ENCODE results near the gene SURF2.
"Not testable (repeated sequence)": the region's sequence is repeated elsewhere in the genome, so short reads cannot be mapped to it uniquely, and the experiment has no call there.

The SURF2 gene

DNA sequence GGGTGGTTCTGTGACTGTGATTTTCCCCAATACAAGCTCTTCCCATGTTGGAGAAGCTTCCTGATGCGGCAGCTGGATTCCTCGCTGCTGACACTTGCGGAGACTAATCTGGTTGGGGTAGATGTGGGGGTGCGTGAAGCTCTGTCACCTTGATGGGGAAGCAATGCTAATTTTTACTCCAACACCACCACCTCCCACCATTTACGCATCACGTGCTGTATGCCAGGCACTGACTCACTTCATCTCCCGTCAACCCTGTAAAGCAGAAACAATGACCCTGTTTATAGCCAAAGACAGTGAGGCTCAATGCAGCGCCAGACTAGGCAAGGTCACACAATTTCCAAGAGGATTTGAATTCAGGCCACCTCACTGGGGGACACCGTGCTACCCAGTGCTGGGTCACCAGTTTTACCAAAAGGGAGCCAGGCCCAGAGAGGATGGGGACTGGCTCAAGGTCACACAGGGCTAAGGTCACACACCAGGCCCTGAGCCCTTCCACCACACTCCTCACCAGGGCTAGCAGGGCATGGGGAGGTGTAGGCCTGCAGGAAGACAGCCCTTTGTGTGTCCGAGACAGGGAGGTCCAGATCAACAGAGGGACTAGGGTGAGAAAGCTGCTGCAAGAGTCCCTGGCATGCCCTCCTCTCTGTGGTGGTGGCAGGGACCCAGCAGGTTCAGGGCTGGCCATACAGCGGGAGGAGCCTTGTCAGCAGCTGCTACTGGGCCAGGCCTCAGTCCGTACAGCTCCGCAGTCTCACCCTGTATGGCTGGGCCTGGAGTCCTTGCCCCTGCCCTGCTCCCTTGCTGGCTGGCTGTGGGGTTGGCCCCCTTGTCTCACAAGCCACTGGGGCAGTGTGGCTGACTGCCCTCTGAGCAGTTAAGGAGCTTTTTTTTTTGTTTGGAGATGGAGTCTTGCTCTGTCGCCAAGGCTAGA, 23.1 kb downstream of the SURF2 start:
- DNase-seq: no peak

DNA sequence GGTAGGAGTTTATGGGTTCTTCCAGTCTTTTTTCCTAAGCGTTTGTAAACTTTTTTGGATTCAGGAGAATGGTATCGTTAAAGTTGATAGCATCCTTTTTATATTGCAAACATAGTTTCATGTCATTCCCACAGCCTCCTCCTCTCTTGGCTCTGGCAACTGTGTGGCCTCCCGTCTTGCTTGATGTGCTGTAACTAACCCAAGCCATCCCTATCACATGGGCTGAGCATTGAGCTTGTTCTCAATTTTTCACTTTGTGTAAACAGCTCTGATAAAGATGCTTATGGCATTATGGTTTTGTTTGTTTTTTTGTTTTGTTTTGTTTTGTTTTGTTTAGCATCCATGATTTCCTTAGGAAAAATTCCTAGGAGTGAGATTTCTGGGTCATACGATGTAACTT, 24.4 kb downstream of the SURF2 start:
- DNase-seq: no peak

DNA sequence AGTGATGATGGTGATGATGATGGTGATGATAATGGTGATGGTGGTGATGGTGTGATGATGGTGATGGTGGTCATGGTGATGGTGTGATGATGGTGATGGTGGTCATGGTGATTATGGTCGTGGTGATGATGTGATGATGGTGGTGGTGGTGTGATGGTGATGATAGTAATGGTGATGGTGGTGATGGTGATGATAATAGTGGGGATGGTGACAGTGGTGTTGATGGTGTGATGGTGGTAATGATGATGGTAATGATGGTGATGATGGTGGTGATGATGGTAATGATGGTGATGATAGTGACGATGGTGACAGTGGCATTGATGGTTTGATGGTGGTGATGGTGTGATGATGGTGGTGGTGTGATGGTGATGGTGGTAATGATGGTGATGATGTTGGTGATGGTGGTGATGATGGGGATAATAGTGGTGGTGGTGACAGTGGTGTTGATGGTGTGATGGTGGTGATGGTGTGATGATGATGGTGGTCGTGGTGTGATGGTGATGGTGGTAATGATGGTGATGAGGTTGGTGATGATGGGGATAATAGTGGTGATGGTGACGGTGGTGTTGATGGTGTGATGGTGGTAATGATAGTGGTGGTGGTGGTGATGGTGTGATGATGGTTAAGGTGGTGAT, 26.3 kb downstream of the SURF2 start:
- DNase-seq: no peak

DNA sequence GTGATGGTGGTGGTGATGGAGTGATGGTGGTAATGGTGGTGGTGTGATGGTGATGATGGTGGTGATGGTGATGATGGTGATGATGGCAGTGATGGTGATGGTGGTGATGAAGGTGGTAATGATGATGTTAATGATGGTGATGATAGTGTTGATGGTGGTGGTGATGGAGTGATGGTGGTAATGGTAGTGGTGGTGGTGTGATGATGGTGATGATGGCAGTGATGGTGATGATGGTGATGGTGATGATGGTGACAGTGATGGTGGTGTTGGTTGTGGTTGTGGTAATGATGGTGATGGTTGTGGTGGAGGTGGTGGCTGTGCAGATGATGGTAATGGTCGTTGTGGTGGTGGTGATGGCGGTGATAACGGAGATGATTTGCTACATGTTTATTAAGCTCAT, 27.1 kb downstream of the SURF2 start:
- no peak for DNase-seq

DNA sequence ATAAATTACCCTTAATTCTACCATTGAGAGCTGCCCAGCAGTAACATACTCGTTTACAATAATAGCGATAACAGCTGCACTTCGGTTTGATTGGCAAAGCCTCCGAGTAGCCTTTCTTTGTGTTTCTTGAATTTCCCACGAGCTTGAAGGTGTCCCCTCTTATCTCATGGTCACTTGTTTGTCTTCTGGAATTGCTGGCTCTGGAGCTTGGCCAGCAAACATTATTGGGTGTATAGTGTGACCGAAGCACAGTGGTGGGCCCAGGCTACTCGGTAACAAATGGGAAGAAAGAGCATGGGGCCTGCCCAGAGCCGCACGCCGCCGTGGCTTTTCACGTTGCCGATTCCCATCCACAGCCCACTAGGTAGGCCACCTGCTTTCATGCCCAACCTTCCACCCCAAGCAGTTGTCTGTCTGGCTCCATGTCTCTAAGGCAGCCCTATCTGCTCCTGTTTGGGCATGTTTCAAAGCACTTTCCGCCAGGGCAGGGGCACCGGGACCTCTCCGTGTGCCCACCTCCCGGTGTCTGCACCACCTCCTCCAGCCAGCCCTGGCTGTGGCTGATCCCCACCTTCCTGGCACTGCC, 28.5 kb downstream of the SURF2 start:
- DNase-seq: no peak

DNA sequence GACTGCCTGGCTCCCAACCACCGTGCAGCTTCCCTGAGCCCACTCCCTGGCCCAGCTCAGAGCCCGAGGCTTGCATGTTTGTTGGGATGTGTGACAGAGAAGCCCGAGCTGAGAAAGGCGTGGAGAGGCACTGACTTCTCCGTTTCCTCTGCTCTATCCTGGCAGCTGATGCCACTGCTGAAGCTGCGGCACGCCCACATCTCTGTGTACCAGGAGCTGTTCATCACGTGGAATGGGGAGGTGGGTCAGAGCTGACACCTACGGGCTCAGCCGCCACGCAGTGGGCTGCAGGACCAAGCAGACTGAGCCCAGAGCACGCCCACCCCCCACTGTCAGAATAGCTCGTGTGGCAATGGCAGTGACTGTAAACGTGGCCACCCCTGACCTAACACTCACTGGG, 29.1 kb downstream of the SURF2 start:
- DNase-seq: no peak

DNA sequence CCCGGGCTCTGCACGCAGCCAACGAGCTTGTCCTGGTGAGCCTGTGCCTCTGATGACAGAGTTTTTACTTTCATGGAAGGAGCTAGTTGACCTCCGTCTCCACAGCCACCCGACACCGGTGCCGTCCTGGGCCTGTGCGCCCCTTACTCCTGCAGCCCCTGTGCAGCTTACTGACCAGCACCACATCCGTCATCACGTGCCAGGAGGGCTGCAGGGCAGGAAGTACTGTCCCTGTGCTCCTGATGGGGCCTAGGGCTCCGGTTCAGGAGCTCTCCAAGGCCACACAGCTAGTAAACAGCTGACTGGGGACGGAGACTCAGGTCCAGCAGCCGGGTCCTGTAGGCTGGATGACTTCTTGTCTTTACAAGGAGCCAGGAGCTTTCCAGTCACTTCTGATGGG, 30.0 kb downstream of the SURF2 start:
- DNase-seq: no peak

DNA sequence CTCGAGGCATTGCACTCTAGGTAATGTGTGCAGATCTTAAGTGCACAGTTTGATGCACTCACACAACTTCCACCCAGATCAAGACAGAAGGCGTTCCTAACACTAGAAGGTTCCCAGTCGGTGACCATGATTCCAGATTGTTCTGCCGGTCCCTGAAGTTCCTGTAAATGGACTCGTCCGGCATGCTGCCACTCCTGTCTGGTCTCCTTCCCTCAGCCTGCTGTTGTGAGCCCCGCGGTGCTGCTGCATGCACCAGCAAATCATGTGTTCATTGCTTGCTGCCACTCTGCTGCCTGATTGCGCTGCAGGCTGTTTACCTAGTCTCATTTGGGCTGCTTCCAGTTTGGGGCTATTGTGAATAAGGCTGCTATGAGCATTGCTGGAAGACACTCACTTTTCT, 31.3 kb downstream of the SURF2 start:
- DNase-seq: no peak

DNA sequence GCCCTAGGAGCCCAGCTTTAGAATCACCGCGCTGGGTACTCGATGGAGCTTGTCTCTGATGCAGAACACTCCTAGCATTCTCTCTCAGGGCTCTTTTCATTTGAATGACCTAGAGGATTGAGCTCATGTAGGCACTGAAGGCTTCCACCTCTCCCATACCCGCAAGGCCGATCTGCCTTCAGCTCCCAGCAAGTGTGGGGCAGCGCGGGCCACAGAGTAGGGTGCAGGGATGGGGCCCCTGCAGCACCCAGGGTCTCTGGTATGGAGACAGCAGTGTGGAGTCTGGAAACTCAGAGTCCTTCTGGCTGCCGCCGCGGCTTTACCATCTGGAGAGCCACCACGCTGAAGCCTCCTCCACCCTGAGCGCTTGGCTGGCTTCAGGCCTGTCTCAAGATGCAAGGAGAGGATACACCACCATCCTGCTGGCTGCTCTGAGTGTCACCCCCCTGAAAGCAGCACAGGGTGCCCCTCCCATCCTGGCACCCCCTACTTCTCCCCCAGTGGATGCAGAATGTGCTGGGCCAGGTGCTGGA, 32.7 kb downstream of the SURF2 start:
- DNase-seq: no peak

DNA sequence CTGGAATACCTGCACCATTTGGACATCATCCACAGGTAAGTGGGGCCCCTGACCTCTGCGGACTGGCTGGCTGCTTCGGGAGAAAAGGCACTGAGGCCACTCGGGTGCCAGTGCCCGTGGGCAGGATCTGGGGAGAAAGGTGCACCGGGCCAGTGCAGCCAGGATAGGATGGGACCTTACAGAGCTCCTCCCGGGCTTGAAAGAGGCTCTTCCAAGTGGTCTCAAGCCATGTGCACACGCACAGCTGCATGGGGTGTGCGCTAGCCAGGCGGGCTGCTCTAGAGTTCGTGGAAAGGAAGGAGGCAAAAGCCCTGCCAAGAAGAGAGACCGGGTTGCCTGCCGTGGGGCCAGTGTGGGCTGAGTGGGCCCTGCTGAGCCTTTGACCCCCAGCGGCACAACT, 33.2 kb downstream of the SURF2 start:
- DNase-seq: no peak

DNA sequence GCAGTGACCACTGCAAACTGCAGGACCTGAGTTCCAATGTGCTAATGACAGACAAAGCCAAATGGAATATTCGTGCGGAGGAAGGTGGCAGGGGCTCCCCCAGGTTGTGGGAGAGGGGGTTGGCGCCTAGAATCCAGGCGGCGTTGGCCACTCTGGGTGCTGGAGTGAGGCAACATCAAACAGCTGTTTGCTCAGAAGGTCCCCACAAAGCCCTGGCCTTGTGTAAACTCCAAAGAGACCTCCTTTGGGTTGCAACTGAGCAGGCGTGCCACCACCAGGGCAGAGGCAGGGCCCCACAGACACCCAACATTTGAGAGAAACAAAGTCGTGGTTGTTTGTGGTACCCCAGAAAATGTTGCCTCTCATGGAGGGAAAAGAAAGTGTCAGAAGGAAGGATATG, 34.4 kb downstream of the SURF2 start:
- DNase-seq: no peak

DNA sequence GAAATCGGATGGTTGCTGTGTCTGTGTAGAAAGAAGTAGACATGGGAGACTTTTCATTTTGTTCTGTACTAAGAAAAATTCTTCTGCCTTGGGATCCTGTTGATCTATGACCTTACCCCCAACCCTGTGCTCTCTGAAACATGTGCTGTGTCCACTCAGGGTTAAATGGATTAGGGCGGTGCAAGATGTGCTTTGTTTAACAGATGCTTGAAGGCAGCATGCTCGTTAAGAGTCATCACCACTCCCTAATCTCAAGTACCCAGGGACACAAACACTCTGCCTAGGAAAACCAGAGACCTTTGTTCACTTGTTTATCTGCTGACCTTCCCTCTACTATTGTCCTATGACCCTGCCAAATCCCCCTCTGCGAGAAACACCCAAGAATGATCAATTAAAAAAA, 35.1 kb downstream of the SURF2 start:
- DNase-seq: not testable (repeated sequence)

DNA sequence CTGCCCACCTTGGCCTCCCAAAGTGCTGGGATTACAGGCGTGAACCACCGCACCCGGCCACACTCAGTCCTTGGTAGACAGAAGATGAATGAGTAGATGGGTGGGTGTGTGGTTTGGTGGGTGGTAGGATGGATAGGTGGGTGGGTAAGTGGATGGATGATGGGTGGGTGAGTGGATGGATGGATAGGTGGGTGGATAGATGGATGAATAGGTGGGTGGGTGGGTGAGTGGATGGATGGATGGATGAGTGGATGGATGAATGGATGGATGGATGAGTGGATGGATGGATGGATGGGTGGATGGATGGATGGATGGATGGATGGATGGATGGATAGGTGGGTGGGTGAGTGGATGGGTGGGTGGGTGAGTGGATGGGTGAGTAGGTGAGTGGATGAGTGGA, 36.0 kb downstream of the SURF2 start:
- DNase-seq: not testable (repeated sequence)

DNA sequence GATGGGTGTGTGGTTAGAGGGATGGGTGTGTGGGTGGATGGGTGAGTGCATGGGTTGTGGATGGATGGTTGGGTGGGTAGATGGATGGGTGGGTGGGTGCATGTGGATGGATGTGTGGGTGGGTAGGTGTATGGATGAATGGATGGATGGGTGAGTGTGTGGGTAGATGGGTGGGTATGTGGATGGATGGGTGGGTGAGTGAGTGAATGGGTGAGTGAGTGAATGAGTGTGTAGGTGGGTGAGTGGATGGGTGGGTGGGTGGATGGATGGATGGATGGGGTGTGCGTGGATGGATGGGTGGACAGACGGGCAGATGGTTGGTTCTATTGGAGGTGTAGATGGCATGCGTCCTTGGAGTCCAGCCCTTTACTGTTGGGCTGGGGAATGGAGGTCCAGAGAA, 37.0 kb downstream of the SURF2 start:
- no peak for DNase-seq

DNA sequence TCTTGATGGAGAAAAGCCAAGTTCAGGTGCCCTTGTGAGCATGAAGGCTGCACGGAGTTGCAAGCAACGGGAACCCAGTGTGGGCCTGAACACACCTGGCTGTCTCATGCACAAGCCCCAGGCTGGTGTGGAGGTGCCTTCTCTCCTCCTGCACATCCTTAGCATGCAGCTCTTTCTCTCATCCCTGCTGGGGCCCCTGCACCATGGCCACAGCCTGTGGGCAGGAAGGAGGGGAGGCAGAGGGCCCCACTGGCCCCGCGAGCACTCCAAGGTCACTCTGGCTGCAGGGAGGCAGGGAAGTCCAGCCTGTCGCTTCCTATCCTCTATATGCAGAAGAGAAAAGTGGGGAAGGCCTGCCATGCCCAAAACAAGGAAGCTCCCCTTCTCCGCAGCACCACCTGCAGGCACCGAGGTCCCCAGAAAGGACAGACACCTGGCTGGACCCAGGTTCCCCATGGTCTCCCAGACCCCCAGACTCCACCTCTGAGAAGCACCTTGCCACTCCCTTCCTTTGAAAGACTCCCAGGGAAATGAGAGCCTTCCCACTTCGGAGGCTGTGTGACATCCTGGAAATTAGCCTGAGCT, 38.4 kb downstream of the SURF2 start:
- no peak for DNase-seq

DNA sequence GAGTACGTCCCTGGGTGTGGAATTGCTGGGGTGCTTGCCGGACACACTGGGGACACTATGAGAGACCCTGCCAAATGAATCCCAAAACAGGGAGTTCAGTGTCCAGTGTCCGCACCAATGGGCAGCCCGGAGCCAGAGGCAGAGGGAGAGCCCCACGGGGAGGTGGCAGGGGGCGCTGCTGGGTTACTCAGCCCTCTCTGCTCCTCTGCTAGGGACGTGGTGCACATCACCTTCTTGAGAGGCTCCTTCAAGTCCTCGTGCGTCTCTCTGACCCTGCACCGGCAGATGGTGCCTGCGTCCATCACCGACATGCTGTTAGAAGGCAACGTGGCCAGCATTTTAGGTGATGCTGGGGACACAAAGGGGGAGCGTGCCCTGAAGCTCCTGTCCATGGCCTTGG, 40.6 kb downstream of the SURF2 start:
- DNase-seq: no peak

DNA sequence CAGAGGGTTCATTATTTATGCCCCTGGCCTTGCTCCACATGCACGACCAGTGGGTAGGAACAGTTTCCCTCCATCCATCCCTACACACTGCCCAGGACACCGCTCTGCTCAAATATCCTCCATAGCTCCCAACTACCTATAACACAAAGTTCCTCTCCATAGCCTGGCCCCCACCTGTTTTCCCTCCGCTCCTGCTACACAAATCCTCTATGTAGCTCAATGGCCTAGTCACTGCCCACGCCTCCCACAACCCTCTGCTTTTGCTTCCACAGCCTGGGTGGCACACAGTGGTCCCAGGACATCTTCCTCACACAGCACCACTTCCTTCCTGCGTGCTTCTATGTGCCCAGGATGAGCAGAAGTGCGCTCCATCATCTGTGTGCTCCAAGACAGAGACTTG, 41.0 kb downstream of the SURF2 start:
- DNase-seq: no peak

DNA sequence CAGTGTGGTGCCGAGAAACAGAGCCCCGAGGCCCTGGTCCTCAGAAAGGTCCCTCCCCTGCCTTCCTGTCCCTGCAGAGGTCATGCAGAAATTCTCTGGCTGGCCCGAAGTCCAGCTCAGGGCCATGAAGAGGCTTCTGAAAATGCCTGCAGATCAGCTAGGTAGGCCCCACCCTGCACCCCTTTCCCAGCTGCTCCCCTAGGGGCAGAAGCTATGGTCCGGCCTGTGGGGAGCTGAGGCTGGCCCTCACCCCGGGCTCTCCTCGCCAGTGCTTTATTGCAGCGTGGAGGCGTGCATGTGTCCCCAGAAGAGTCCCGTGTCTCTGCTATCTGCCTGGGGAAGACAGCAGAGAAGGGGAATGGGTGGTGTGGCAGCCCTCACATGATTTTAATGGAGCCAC, 41.5 kb downstream of the SURF2 start:
- no peak for DNase-seq

DNA sequence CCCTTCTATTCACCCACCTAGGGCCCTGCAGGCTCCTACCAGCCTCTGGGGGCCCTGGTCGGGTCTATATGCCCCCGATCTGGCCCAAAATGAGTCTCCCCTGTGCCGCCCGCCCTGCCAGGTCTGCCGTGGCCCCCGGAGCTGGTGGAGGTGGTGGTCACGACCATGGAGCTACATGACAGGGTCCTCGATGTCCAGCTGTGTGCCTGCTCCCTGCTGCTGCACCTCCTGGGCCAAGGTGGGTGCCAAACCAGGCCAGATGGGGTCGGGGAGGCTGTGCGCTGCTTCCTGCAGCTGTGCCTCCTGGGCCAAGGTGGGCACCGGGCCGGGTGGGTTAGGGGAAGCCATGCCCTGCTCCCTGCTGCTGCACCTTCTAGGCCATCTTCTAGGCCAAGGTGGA, 43.9 kb downstream of the SURF2 start:
- DNase-seq: no peak

DNA sequence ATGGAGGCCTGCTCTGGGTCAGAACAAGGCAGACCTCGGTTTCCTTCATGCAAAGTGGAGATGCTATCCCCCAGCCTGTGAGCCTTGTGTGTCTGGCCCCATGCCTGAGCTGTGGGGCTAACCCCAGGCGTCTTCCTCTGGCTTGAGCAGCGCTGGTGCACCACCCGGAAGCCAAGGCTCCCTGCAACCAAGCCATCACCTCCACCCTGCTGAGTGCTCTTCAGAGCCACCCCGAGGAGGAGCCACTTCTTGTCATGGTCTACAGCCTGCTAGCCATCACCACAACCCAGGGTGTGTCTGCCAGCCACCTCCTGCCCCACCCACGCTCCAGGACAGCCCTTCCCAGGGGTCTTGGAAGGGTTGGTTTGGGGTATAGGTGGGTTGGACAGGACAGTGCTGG, 45.2 kb downstream of the SURF2 start:
- DNase-seq: no peak

DNA sequence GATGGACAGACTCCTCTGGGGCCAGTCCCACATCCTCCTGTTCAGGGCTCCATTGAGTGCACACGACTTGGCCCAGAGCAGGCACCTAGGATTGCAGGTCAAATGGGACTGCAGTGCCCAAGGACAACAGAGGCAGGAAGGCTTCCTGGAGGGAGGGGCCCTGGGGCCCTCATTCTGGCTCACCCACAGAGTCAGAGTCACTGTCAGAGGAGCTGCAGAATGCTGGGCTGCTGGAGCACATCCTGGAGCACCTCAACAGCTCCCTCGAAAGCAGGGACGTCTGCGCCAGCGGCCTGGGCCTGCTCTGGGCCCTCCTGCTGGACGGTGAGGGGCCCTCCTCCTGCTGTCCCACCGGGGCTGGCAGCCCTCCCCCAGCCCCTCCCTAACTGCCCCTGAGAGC, 46.3 kb downstream of the SURF2 start:
- DNase-seq: no peak

DNA sequence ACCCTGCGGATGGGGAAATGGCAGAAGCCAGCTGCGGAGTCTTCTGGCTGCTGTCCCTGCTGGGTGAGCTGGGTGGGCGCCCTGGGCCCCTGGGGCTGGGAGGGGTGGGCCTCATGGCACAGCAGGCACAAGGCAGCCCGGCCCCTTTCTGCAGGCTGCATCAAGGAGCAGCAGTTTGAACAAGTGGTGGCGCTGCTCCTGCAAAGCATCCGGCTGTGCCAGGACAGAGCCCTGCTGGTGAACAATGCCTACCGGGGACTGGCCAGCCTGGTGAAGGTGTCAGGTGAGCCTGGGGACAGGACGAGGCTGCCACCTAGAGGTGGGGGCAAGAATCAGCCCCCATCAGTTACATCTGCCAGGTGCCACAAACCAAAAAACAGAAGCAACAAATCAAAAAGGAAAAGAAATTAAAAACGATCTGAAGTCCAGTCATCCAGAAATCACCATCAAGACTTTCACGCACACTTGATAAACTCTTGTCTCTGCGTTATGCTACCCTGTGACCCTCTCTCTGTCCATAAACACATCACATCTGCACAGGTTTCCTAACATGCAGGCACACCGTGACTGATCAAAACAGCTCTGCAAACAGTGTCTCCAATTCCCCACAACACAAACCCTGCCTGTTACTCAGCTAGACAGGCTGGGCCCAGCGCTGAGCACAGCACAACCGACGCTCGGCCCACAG, 47.6 kb downstream of the SURF2 start:
- peak; percentile 69 for DNase-seq

DNA sequence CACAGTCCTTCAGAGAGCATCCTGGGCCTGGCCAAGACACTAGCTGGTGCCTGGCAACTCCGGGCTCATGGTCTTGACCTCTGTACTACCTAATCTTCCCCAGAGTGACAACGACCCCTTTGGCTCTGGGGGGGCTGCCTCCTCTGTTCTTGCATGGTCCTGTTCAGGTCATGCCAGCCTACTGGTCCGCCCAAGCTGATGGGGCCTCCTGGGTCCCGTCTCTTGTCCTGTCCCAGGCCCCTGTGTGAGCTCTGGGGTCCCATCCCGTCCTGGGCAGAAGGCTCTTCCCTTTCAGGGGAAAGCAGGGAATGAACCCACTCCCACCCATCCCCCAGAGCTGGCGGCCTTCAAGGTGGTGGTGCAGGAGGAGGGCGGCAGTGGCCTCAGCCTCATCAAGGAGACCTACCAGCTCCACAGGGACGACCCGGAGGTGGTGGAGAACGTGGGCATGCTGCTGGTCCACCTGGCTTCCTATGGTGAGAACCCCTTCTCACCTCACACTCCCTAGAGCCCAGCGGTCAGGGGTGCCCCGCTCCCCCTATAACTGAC, 48.2 kb downstream of the SURF2 start:
- DNase-seq: no peak

Data from CD4-positive, alpha-beta T cell treated with Interleukin-17A for 1 hour (primary cell).